HG03045 (cell line): ENCODE measurements around the gene SCAPER.
A peak's percentile ranks its signal among the peaks of the same experiment; 100 is the strongest.

Source experiments
- ATAC-seq: cut with Tn5 transposase; IDR thresholded peaks from one replicate; pipeline ENCODE4 v1.9.1; 2021; ENCODE audit warnings: mild to moderate bottlenecking, moderate library complexity; ENCODE audit not compliant: unreplicated experiment

The SCAPER gene

GRCh38 chr15:76905013-76905839 lies at the start of gene SCAPER:
Gene SCAPER (minus strand): TSS chr15:76905340. CDS start chr15:76883817, 21,523 bp downstream.
- peak; percentile 91 for ATAC-seq

- no peak for ATAC-seq
Observed at GRCh38 chr15:76954744-76955143, 49.6 kb upstream of the SCAPER start.

GRCh38 chr15:76953913-76954312 lies 48.8 kb upstream of the SCAPER start:
- no peak for ATAC-seq

- no peak for ATAC-seq
Observed at GRCh38 chr15:76951220-76951619, 46.1 kb upstream of the SCAPER start.

GRCh38 chr15:76947454-76947853 lies 42.3 kb upstream of the SCAPER start:
- ATAC-seq = no peak

GRCh38 chr15:76945494-76946093 lies 40.5 kb upstream of the SCAPER start:
- no peak for ATAC-seq

- no peak for ATAC-seq
Observed at GRCh38 chr15:76942331-76942730, 37.2 kb upstream of the SCAPER start.

- no peak for ATAC-seq
Observed at GRCh38 chr15:76941636-76942035, 36.5 kb upstream of the SCAPER start.

GRCh38 chr15:76939715-76940114 lies 34.6 kb upstream of the SCAPER start:
- no peak for ATAC-seq

GRCh38 chr15:76938752-76939151 lies 33.6 kb upstream of the SCAPER start:
- no peak for ATAC-seq

GRCh38 chr15:76936671-76937070 lies 31.5 kb upstream of the SCAPER start:
- ATAC-seq = no peak

GRCh38 chr15:76935620-76936019 lies 30.5 kb upstream of the SCAPER start:
- ATAC-seq = no peak

GRCh38 chr15:76932135-76932966 lies 27.2 kb upstream of the SCAPER start:
- ATAC-seq = no peak

GRCh38 chr15:76931397-76932134 lies 26.4 kb upstream of the SCAPER start, which contains the start of gene RCN2:
Gene RCN2 (plus strand): TSS chr15:76931749. CDS start chr15:76931842, 93 bp downstream.
- peak; percentile 99 for ATAC-seq

GRCh38 chr15:76930831-76931396 lies 25.8 kb upstream of the SCAPER start:
- ATAC-seq = no peak

- ATAC-seq = no peak
Observed at GRCh38 chr15:76929011-76929760, 24.0 kb upstream of the SCAPER start.

- no peak for ATAC-seq
Observed at GRCh38 chr15:76928201-76928600, 23.1 kb upstream of the SCAPER start.

GRCh38 chr15:76916369-76916768 lies 11.2 kb upstream of the SCAPER start:
- ATAC-seq = no peak

- ATAC-seq = no peak
Observed at GRCh38 chr15:76913737-76914136, 8.6 kb upstream of the SCAPER start.

- no peak for ATAC-seq
Observed at GRCh38 chr15:76912430-76912829, 7.3 kb upstream of the SCAPER start.
